NCI-H1105 treated with DMSO at 0.1 percent for 48 hours (cell line): ENCODE results near the gene LASP1.
"Not testable (repeated sequence)": the region's sequence is repeated elsewhere in the genome, so short reads cannot be mapped to it uniquely, and the experiment has no call there.

Source experiments
- DNase-seq: peaks from one replicate; lab custom pipeline; 2025; lab: John Stamatoyannopoulos, UW

Gene LASP1

GRCh38 chr17:38869526-38870258, at the start of gene LASP1:
TSS of gene LASP1 (plus strand) at chr17:38870058. CDS start at chr17:38870190, 132 bp downstream.
- DNase-seq = peak; percentile 73

- DNase-seq = peak; percentile 85
Measured at GRCh38 chr17:38824899-38825761, 44.7 kb upstream of the LASP1 start, which contains the start of gene CWC25. TSS of gene CWC25 (minus strand) at chr17:38825321. CDS start at chr17:38825183, 138 bp downstream.

- DNase-seq = no peak
Measured at GRCh38 chr17:38825762-38826247, 44.1 kb upstream of the LASP1 start.

GRCh38 chr17:38844261-38844757, 25.5 kb upstream of the LASP1 start:
- DNase-seq = no peak

- DNase-seq = no peak
Measured at GRCh38 chr17:38848557-38848891, 21.3 kb upstream of the LASP1 start.

GRCh38 chr17:38848939-38849605, 20.8 kb upstream of the LASP1 start:
- no peak for DNase-seq

- DNase-seq = no peak
Measured at GRCh38 chr17:38850374-38850773, 19.5 kb upstream of the LASP1 start.

- no peak for DNase-seq
Measured at GRCh38 chr17:38851434-38851833, 18.4 kb upstream of the LASP1 start.

GRCh38 chr17:38852771-38853291, 17.0 kb upstream of the LASP1 start:
- DNase-seq = no peak

- peak; percentile 95 for DNase-seq
Measured at GRCh38 chr17:38853292-38854219, 16.3 kb upstream of the LASP1 start, which contains the start of gene RPL23. TSS of gene RPL23 (minus strand) at chr17:38853721. CDS start at chr17:38853710, 11 bp downstream.

- DNase-seq = not testable (repeated sequence)
Measured at GRCh38 chr17:38855101-38855714, 14.7 kb upstream of the LASP1 start.

- DNase-seq = no peak
Measured at GRCh38 chr17:38857271-38857670, 12.6 kb upstream of the LASP1 start.

GRCh38 chr17:38861399-38861843, 8.4 kb upstream of the LASP1 start:
- peak; percentile 17 for DNase-seq

- DNase-seq = no peak
Measured at GRCh38 chr17:38864636-38865398, 5.0 kb upstream of the LASP1 start.

- peak; percentile 87 for DNase-seq
Measured at GRCh38 chr17:38867179-38867967, 2.5 kb upstream of the LASP1 start.

GRCh38 chr17:38867968-38868816, 1.7 kb upstream of the LASP1 start:
- peak; percentile 67 for DNase-seq

- peak; percentile 66 for DNase-seq
Measured at GRCh38 chr17:38868817-38869525, 887 bp upstream of the LASP1 start.
